ENCODE results near the gene EIF5A.

EIF5A gene

GRCh38 chr17:7283471-7284216, 23.8 kb upstream of the EIF5A start:
- H3K9ac ChIP-seq (ENCODE audit: low read length) = no peak overlapping the region
- no peaks in the 10 kb centered on the region for H3K79me2 ChIP-seq (ENCODE audit: low read length)
- no peak overlapping the region for H2AFZ ChIP-seq (ENCODE audit: low read length)
- no peak for TF ChIP-seq CTCF (IDR thresholded peaks at IDR 0.05; ENCODE audit: low read length)
- no peak for DNase-seq
- H3K27ac ChIP-seq (ENCODE audit: low read length) = no peak overlapping the region
- no peaks in the 10 kb centered on the region for H3K36me3 ChIP-seq (replicated peaks; ENCODE audit: insufficient read depth, low read length)
- H3K9me3 ChIP-seq (replicated peaks; ENCODE audit: insufficient read depth, low read length) = no peaks in the 10 kb centered on the region
- H3F3A ChIP-seq (ENCODE audit: insufficient read depth, low read length) = peaks cover 8% of the 10 kb centered on the region
- no peak overlapping the region for H3K4me3 ChIP-seq (ENCODE audit: low read length)
- H3K27me3 ChIP-seq (replicated peaks; ENCODE audit: insufficient read depth, low read length) = peaks cover 85% of the 10 kb centered on the region
- no peaks in the 10 kb centered on the region for H3K9me2 ChIP-seq (replicated peaks; ENCODE audit: insufficient read depth, low read length)
- H4K20me1 ChIP-seq (ENCODE audit: insufficient read depth, low read length) = no peaks in the 10 kb centered on the region
- H3K4me1 ChIP-seq (ENCODE audit: low read length) = peaks cover 10% of the 10 kb centered on the region
- no peak overlapping the region for H3K4me2 ChIP-seq (ENCODE audit: low read depth, low read length)

GRCh38 chr17:7284911-7285310, 22.5 kb upstream of the EIF5A start:
- Histone ChIP-seq H3K79me2 (ENCODE audit: low read length) (no peaks in the 10 kb centered on the region), H3K27ac (ENCODE audit: low read length) (no peak overlapping the region), H3K27me3 (replicated peaks; ENCODE audit: insufficient read depth, low read length) (peaks cover 86% of the 10 kb centered on the region), H3K4me3 (ENCODE audit: low read length) (no peak overlapping the region), H3K4me2 (ENCODE audit: low read depth, low read length) (no peak overlapping the region), H2AFZ (ENCODE audit: low read length) (no peak overlapping the region), H3K9me3 (replicated peaks; ENCODE audit: insufficient read depth, low read length) (no peaks in the 10 kb centered on the region), H4K20me1 (ENCODE audit: insufficient read depth, low read length) (no peaks in the 10 kb centered on the region), H3F3A (ENCODE audit: insufficient read depth, low read length) (peaks cover 8% of the 10 kb centered on the region), H3K36me3 (replicated peaks; ENCODE audit: insufficient read depth, low read length) (no peaks in the 10 kb centered on the region), H3K9ac (ENCODE audit: low read length) (no peak overlapping the region), H3K9me2 (replicated peaks; ENCODE audit: insufficient read depth, low read length) (no peaks in the 10 kb centered on the region), H3K4me1 (ENCODE audit: low read length) (peaks cover 10% of the 10 kb centered on the region)
- TF ChIP-seq CTCF (IDR thresholded peaks at IDR 0.05; ENCODE audit: low read length) (no peak), EZH2 (optimal IDR thresholded peaks at IDR 0.05; ENCODE audit: low read depth, low read length) (no peak), EZH2phosphoT487 (IDR thresholded peaks at IDR 0.05; ENCODE audit: low read length) (no peak)
- no peak for DNase-seq

GRCh38 chr17:7285679-7286078, 21.7 kb upstream of the EIF5A start:
- peaks cover 89% of the 10 kb centered on the region for H3K27me3 ChIP-seq (replicated peaks; ENCODE audit: insufficient read depth, low read length)
- TF ChIP-seq EZH2 (optimal IDR thresholded peaks at IDR 0.05; ENCODE audit: low read depth, low read length) (no peak), CTCF (IDR thresholded peaks at IDR 0.05; ENCODE audit: low read length) (no peak), EZH2phosphoT487 (IDR thresholded peaks at IDR 0.05; ENCODE audit: low read length) (no peak)
- peaks cover 6% of the 10 kb centered on the region for H3F3A ChIP-seq (ENCODE audit: insufficient read depth, low read length)
- no peaks in the 10 kb centered on the region for H3K9me3 ChIP-seq (replicated peaks; ENCODE audit: insufficient read depth, low read length)
- no peaks in the 10 kb centered on the region for H3K36me3 ChIP-seq (replicated peaks; ENCODE audit: insufficient read depth, low read length)
- H3K4me3 ChIP-seq (ENCODE audit: low read length) = no peak overlapping the region
- no peak overlapping the region for H2AFZ ChIP-seq (ENCODE audit: low read length)
- H3K27ac ChIP-seq (ENCODE audit: low read length) = no peak overlapping the region
- peaks cover 7% of the 10 kb centered on the region for H3K4me1 ChIP-seq (ENCODE audit: low read length)
- H3K79me2 ChIP-seq (ENCODE audit: low read length) = no peaks in the 10 kb centered on the region
- no peaks in the 10 kb centered on the region for H4K20me1 ChIP-seq (ENCODE audit: insufficient read depth, low read length)
- no peak overlapping the region for H3K9ac ChIP-seq (ENCODE audit: low read length)
- no peak for DNase-seq
- no peaks in the 10 kb centered on the region for H3K9me2 ChIP-seq (replicated peaks; ENCODE audit: insufficient read depth, low read length)
- no peak overlapping the region for H3K4me2 ChIP-seq (ENCODE audit: low read depth, low read length)
